Measurements from ENCODE around the gene TMEM61.
"Not testable (repeated sequence)": the region's sequence is repeated elsewhere in the genome, so short reads cannot be mapped to it uniquely, and the experiment has no call there.

Gene TMEM61
- 0 to 0.04 (median 0) reads per million in 18 experiments for total RNA-seq

- no peak for DNase-seq
These were observed at the start of gene TMEM61 for GRCh38 chr1:54980528-54981241. TSS of gene TMEM61 (plus strand) at chr1:54980628. CDS start at chr1:54981066, 438 bp downstream.

GRCh38 chr1:54931275-54931840, 49.1 kb upstream of the TMEM61 start:
- no peak for DNase-seq

GRCh38 chr1:54934081-54934480, 46.3 kb upstream of the TMEM61 start:
- not testable (repeated sequence) for DNase-seq

GRCh38 chr1:54934869-54935268, 45.6 kb upstream of the TMEM61 start:
- DNase-seq: no peak

- DNase-seq: no peak
These were observed 43.6 kb upstream of the TMEM61 start for GRCh38 chr1:54936791-54937190.

GRCh38 chr1:54937469-54937868, 43.0 kb upstream of the TMEM61 start:
- DNase-seq: no peak

- DNase-seq: not testable (repeated sequence)
These were observed 41.5 kb upstream of the TMEM61 start for GRCh38 chr1:54938955-54939354.

- no peak for DNase-seq
These were observed 40.4 kb upstream of the TMEM61 start for GRCh38 chr1:54940042-54940441.

GRCh38 chr1:54942976-54943375, 37.5 kb upstream of the TMEM61 start:
- DNase-seq: no peak

- DNase-seq: peak; percentile 82
These were observed 35.6 kb upstream of the TMEM61 start for GRCh38 chr1:54944610-54945392.

- DNase-seq: no peak
These were observed 35.0 kb upstream of the TMEM61 start for GRCh38 chr1:54945393-54945936.

GRCh38 chr1:54947540-54947939, 32.9 kb upstream of the TMEM61 start:
- no peak for DNase-seq

GRCh38 chr1:54949053-54949452, 31.4 kb upstream of the TMEM61 start:
- peak; percentile 25 to 54 for DNase-seq

- no peak for DNase-seq
These were observed 30.4 kb upstream of the TMEM61 start for GRCh38 chr1:54950006-54950368.

- peak; percentile 79 to 87 for DNase-seq
These were observed 29.9 kb upstream of the TMEM61 start for GRCh38 chr1:54950369-54951163.

- DNase-seq: no peak
These were observed 28.6 kb upstream of the TMEM61 start for GRCh38 chr1:54951810-54952226.

GRCh38 chr1:54952950-54953718, 27.3 kb upstream of the TMEM61 start:
- no peak for DNase-seq

GRCh38 chr1:54953846-54954245, 26.6 kb upstream of the TMEM61 start:
- DNase-seq: no peak

- DNase-seq: no peak
These were observed 25.1 kb upstream of the TMEM61 start for GRCh38 chr1:54955359-54955758.

GRCh38 chr1:54956726-54957125, 23.7 kb upstream of the TMEM61 start:
- DNase-seq: no peak

GRCh38 chr1:54959241-54959640, 21.2 kb upstream of the TMEM61 start:
- peak in 1 of 2 donors; percentile 56 for DNase-seq
